Thoracic aorta (tissue), 2 donors: ENCODE measurements around the gene ADAMTS19. TPM values are rescaled to one million over a fixed set of nuclear protein-coding genes. Genes with fewer than 3 reads are reported as not detected.

ENCODE experiments used
- ATAC-seq: fragments of 150-250 bp; one replicate; pipeline ENCODE4 v1.8.0; 2017; ENCODE audit warnings: low read depth; ENCODE audit not compliant: insufficient number of reproducible peaks, low FRiP score
- DNase-seq: peaks from one replicate; pipeline ENCODE4 v3.0.0-alpha.2; 2020; ENCODE audit warnings: low spot score
- H3K27ac ChIP-seq, 2 donors: fragments of 200-600 bp; sonication (generic); 1 replicate in 1 of 2; 2 replicates in 1 of 2; pipeline ENCODE4 v1.5.1; 2016; ENCODE audit warnings: mild to moderate bottlenecking in 2 of 2, moderate library complexity in 2 of 2
- H3K27me3 ChIP-seq: fragments of 200-600 bp; sonication (generic); replicated peaks from 2 replicates; pipeline ENCODE4 v1.6.0; 2016; ENCODE audit warnings: mild to moderate bottlenecking; ENCODE audit not compliant: insufficient read depth
- H3K36me3 ChIP-seq: fragments of 200-600 bp; sonication (generic); one replicate; pipeline ENCODE4 v1.5.1; 2016
- H3K4me1 ChIP-seq, 2 donors: fragments of 200-600 bp; sonication (generic); 1 replicate in 1 of 2; 2 replicates in 1 of 2; pipeline versions ENCODE4 v1.5.1 to v1.6.0; 2016; ENCODE audit warnings: low read depth in 2 of 2, mild to moderate bottlenecking in 1 of 2; ENCODE audit not compliant: control insufficient read depth in 1 of 2
- H3K4me3 ChIP-seq: fragments of 200-600 bp; sonication (generic); 2 replicates; pipeline ENCODE4 v1.5.1; 2016; ENCODE audit warnings: mild to moderate bottlenecking
- H3K9me3 ChIP-seq: fragments of 200-600 bp; sonication (generic); 2 replicates; pipeline ENCODE4 v1.5.1; 2016
- total RNA-seq, 2 donors: library from RNA; depleted of rRNA; stranded (reverse); fragments of >200 nt; gene quantifications; one replicate each; pipeline versions ENCODE4 v1.1.0 to v1.2.3, GENCODE V29; 2016
- TF ChIP-seq, protein P1 (sequence below): fragments of 200-600 bp; sonication (generic); IDR thresholded peaks from one replicate; pipeline ENCODE4 v1.5.1; 2019; ENCODE audit warnings: antibody characterized with exemption

ADAMTS19 gene
- total RNA-seq, 2 donors from 2014 or later = 8.0 TPM; not detected in 1

DNA sequence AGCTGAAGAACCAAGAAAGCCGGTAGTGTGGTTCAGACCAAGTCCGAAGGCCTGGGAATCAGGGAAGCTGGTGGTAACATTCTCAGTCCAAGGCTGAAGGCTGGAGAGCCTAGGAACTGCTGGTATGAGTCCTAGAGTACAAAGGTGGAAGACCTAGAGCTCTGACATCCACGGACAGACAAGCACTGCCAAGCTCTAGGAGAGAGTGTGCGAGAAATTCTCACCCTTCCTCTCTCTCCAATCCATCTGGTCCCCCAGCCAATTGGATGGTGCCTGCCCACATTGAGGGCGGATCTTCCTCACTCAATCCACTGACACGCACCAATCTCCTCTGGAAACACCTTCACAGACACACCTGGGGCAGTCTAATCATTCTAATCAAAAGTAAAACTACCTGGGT lies 19.7 kb upstream of the ADAMTS19 start:
- Histone ChIP-seq H3K4me3 (no peak overlapping the region), H3K4me1 (no peaks in the 10 kb centered on the region), H3K9me3 (no peaks in the 10 kb centered on the region), H3K36me3 (no peaks in the 10 kb centered on the region), H3K27ac (no peak overlapping the region), H3K27me3 (no peaks in the 10 kb centered on the region)
- ATAC-seq (no peak), DNase-seq (no peak)
- TF ChIP-seq, protein P1, sequence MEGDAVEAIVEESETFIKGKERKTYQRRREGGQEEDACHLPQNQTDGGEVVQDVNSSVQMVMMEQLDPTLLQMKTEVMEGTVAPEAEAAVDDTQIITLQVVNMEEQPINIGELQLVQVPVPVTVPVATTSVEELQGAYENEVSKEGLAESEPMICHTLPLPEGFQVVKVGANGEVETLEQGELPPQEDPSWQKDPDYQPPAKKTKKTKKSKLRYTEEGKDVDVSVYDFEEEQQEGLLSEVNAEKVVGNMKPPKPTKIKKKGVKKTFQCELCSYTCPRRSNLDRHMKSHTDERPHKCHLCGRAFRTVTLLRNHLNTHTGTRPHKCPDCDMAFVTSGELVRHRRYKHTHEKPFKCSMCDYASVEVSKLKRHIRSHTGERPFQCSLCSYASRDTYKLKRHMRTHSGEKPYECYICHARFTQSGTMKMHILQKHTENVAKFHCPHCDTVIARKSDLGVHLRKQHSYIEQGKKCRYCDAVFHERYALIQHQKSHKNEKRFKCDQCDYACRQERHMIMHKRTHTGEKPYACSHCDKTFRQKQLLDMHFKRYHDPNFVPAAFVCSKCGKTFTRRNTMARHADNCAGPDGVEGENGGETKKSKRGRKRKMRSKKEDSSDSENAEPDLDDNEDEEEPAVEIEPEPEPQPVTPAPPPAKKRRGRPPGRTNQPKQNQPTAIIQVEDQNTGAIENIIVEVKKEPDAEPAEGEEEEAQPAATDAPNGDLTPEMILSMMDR = no peak

DNA sequence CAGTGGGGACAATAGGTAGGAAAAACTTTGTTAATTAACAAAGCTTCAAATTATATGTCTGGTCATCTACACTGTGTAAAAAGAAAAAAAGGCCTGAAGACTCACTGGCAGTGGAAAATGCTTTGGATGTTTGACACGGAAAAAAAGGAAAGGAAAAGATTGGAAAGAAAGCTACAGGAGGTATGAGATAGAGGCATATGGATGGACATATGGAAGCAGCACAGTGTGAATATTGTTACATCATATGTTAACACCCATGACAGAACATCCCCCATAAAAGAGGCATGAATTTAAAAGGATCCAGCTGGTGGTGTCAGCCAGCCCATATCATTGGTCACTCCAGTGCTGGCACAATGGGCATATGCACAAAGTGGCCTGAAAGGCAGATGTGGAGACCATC lies 19.0 kb upstream of the ADAMTS19 start:
- Histone ChIP-seq H3K4me1 (no peaks in the 10 kb centered on the region), H3K27me3 (no peaks in the 10 kb centered on the region), H3K9me3 (no peaks in the 10 kb centered on the region), H3K27ac (no peak overlapping the region), H3K36me3 (no peaks in the 10 kb centered on the region), H3K4me3 (no peak overlapping the region)
- TF ChIP-seq, protein P1 = no peak
- ATAC-seq (no peak), DNase-seq (no peak)

DNA sequence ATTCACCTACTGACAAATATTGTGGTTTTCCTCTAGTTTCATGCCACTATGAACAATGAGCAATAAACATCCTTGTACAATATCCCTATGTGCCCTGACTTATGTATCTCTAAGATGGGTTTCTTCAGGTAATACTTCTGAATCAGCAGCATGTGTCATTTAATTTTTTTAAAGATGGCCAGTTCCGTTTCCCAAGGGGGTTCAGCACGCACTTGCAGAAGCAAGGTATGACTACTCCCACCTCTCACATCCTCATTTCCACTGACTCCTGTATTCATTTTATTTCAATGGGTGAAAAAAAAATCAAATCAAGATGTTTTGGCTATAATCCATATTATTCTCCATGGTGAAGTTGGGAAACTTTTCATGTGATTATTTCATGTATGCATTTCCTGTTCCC lies 14.7 kb upstream of the ADAMTS19 start:
- no peak for DNase-seq
- no peaks in the 10 kb centered on the region for H3K27me3 ChIP-seq
- no peak overlapping the region for H3K27ac ChIP-seq
- no peaks in the 10 kb centered on the region for H3K9me3 ChIP-seq
- no peaks in the 10 kb centered on the region for H3K36me3 ChIP-seq
- TF ChIP-seq, protein P1 = no peak
- H3K4me1 ChIP-seq = no peaks in the 10 kb centered on the region
- ATAC-seq = no peak
- H3K4me3 ChIP-seq = no peak overlapping the region

DNA sequence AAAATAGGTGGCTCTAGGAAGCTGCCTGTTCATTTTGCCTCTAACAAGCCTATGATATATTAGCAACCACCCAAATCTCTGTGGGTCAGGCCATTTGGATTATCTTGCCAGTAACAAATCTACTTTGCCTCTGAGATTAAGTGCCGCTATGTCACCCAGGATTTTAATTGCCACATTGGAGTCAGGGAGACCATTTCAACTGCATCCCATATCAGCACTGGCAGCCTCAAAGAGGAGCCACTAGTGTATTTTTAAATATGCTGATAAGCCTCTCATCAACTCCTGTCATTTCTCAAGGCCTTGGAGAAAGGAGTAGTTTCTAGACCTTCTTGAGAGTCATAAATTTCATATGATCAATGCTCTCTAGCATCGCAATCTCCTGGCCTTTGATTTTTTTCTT lies 12.1 kb upstream of the ADAMTS19 start:
- TF ChIP-seq, protein P1 = no peak
- no peaks in the 10 kb centered on the region for H3K27me3 ChIP-seq
- H3K9me3 ChIP-seq = no peaks in the 10 kb centered on the region
- no peak overlapping the region for H3K4me3 ChIP-seq
- H3K36me3 ChIP-seq = no peaks in the 10 kb centered on the region
- H3K27ac ChIP-seq = no peak overlapping the region
- no peaks in the 10 kb centered on the region for H3K4me1 ChIP-seq
- DNase-seq = no peak
- ATAC-seq = no peak

DNA sequence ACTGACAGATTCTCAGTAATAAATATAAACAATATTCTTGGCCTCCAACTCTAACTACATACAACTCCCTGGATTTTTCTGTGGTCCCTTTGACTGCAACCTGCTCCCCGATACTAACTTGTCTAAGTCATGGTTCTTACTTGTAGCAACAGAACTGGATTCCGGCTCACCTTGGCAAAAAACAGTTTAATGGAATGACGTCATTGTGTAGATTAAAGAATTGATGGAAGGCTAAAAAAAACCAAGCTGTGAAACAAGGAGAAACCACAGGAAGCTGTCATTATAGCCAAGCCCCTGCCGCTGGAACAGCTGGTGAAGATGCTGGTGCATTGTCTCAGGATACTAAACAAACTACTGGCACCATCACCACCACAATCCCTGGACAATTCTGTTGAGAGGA lies 11.4 kb upstream of the ADAMTS19 start:
- H3K36me3 ChIP-seq = no peaks in the 10 kb centered on the region
- H3K27ac ChIP-seq = no peak overlapping the region
- no peak overlapping the region for H3K4me3 ChIP-seq
- no peaks in the 10 kb centered on the region for H3K4me1 ChIP-seq
- DNase-seq (no peak), ATAC-seq (no peak)
- no peaks in the 10 kb centered on the region for H3K27me3 ChIP-seq
- no peaks in the 10 kb centered on the region for H3K9me3 ChIP-seq
- TF ChIP-seq, protein P1 = no peak
